Metanephros (tissue), 2 donors: Measurements from ENCODE around the gene TUBD1. TPM values are rescaled to one million over a fixed set of nuclear protein-coding genes. Genes with fewer than 3 reads are reported as not detected.

Experiments used
- small RNA-seq: library from RNA; depleted of rRNA; stranded (forward); fragments of <200 nt; gene quantifications from one replicate; pipeline ENCODE3, GENCODE V24; 2014; ENCODE audit warnings: low replicate concordance
- total RNA-seq: library from RNA; depleted of rRNA; stranded (reverse); fragments of >200 nt; gene quantifications from one replicate; pipeline ENCODE4 v1.2.3, GENCODE V29; 2014

Gene TUBD1, protein sequence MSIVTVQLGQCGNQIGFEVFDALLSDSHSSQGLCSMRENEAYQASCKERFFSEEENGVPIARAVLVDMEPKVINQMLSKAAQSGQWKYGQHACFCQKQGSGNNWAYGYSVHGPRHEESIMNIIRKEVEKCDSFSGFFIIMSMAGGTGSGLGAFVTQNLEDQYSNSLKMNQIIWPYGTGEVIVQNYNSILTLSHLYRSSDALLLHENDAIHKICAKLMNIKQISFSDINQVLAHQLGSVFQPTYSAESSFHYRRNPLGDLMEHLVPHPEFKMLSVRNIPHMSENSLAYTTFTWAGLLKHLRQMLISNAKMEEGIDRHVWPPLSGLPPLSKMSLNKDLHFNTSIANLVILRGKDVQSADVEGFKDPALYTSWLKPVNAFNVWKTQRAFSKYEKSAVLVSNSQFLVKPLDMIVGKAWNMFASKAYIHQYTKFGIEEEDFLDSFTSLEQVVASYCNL
- 22.2 TPM for total RNA-seq

DNA sequence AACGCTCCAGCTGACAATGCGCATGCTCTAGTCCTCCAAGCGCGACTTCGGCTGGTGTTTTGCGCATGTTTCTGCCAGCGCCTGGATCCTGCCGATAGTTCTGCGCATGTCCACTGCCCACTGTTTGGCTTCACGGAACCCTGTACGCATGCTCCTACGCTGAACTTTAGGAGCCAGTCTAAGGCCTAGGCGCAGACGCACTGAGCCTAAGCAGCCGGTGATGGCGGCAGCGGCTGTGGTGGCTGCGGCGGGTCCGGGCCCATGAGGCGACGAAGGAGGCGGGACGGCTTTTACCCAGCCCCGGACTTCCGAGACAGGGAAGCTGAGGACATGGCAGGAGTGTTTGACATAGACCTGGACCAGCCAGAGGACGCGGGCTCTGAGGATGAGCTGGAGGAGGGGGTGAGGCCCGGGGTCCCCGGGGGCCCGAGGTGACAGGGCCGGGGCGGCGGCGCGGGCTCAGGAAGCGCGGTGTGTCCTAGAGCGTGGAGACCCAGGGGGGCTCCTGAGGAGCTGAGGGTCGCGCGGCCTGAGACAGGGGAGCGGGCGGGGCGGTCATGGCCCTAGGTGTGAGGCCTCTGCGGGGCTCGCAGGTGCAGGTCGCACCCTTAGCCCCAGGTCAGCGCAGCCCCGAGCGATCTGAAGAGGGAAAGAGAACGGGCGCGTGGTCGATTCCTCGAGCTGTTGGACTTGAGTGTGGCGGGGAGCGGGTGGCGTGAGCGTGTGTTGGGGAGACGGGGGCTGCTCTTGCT lies at the start of gene TUBD1, which contains the start of gene RPS6KB1:
Gene TUBD1, minus strand, starts transcription at position 20 of the 752 bp plus-strand sequence. CDS start 1,941 bp downstream, outside the sequence.
Gene RPS6KB1, plus strand, starts transcription at position 198 of the 752 bp plus-strand sequence. Its CDS starts 64 bp downstream, at position 262.

Small RNA genes lying within 50 kb of the gene (small RNA-seq; reads per million reads assigned to genes)
- gene RNU6-450P (not detected), gene RPS29P21 (not detected)

Other genes starting within 250 kb of the TUBD1 start
- gene PTRH2, start 185.5 kb downstream of the TUBD1 start, total RNA-seq = 11.7 TPM
- 121 TPM for gene VMP1, start 185.3 kb downstream of the TUBD1 start, total RNA-seq
- gene RPS6KB1, start 178 bp upstream of the TUBD1 start, total RNA-seq = 34.2 TPM
- 17.7 TPM for gene RNFT1, start 71.8 kb upstream of the TUBD1 start, total RNA-seq
- gene HEATR6, start 186.0 kb upstream of the TUBD1 start, total RNA-seq = 23.1 TPM